RWPE2 (cell line): Measurements from ENCODE around the gene PHACTR1.
A peak's percentile ranks its signal among the peaks of the same experiment; 100 is the strongest.

Experiments
- ATAC-seq: fragments of 200-7000 bp; cut with Tn5 transposase; 3 replicates; pipeline ENCODE4 v1.9.1; 2021; ENCODE audit warnings: low read depth
- DNase-seq: peaks from one replicate; pipeline ENCODE4 v3.0.0-alpha.2; 2020; ENCODE audit warnings: low spot score
- H3K27ac ChIP-seq: fragments of 450-650 bp; 2 replicates; pipeline ENCODE4 v1.5.1; 2017; ENCODE audit warnings: mild to moderate bottlenecking; ENCODE audit not compliant: poor library complexity, severe bottlenecking
- H3K27me3 ChIP-seq: fragments of 250-450 bp; sonication (Bioruptor Pico); 2 replicates; pipeline ENCODE4 v1.5.1; 2021; ENCODE audit warnings: mild to moderate bottlenecking, moderate library complexity; ENCODE audit not compliant: insufficient read depth, poor library complexity, severe bottlenecking
- H3K36me3 ChIP-seq: fragments of 250-450 bp; sonication (Bioruptor Pico); 2 replicates; pipeline ENCODE4 v1.5.1; 2020; ENCODE audit warnings: low read depth, mild to moderate bottlenecking, moderate library complexity
- H3K4me1 ChIP-seq: fragments of 250-450 bp; sonication (Bioruptor Pico); 2 replicates; pipeline ENCODE4 v1.5.1; 2021; ENCODE audit warnings: mild to moderate bottlenecking, moderate library complexity; ENCODE audit not compliant: insufficient read depth, poor library complexity, severe bottlenecking
- H3K4me3 ChIP-seq: fragments of 250-450 bp; sonication (Bioruptor Pico); 2 replicates; pipeline ENCODE4 v1.5.1; 2021; ENCODE audit warnings: mild to moderate bottlenecking, moderate library complexity; ENCODE audit not compliant: severe bottlenecking
- H3K9me3 ChIP-seq: fragments of 250-450 bp; sonication (Bioruptor Pico); 2 replicates; pipeline ENCODE4 v1.5.1; 2021; ENCODE audit warnings: mild to moderate bottlenecking, moderate library complexity; ENCODE audit not compliant: severe bottlenecking
- CTCF ChIP-seq: fragments of 450-650 bp; IDR thresholded peaks from one replicate; pipeline ENCODE4 v1.5.1; 2017; ENCODE audit warnings: mild to moderate bottlenecking, moderate library complexity; ENCODE audit not compliant: poor library complexity, severe bottlenecking

The PHACTR1 gene

GRCh38 chr6:13248994-13249393 lies 532.4 kb downstream of the PHACTR1 start:
- ATAC-seq: no peak
- H3K27me3 ChIP-seq: no peaks in the 10 kb centered on the region
- H3K36me3 ChIP-seq: no peaks in the 10 kb centered on the region
- no peak overlapping the region for H3K27ac ChIP-seq
- H3K4me3 ChIP-seq: no peak overlapping the region
- TF ChIP-seq CTCF: no peak
- H3K9me3 ChIP-seq: no peaks in the 10 kb centered on the region
- DNase-seq: no peak
- peaks cover 10% of the 10 kb centered on the region for H3K4me1 ChIP-seq

GRCh38 chr6:13249817-13250216 lies 533.2 kb downstream of the PHACTR1 start:
- Histone ChIP-seq H3K9me3 (no peaks in the 10 kb centered on the region), H3K36me3 (no peaks in the 10 kb centered on the region), H3K27me3 (no peaks in the 10 kb centered on the region), H3K27ac (no peak overlapping the region), H3K4me1 (peaks cover 10% of the 10 kb centered on the region), H3K4me3 (no peak overlapping the region)
- DNase-seq (no peak), ATAC-seq (no peak)
- no peak for TF ChIP-seq CTCF

DNA sequence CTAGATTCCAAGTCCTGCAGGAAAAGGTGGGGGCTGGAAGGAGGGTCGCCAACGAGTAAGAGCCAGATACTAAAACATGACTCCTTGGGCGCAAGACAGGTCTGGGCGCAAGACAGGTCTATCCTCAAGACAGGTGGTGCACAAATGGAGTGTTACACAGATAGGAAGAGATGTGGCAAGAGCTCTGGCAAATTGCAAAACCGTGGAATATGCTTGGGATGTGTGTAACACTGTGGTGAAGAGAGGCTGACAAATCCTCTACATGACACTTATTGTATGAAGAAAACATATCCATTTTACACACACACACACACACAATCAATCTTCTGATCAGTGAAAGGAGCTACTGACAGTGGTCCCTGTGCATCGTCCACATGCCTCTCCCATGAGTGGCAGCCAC lies 534.1 kb downstream of the PHACTR1 start:
- Histone ChIP-seq H3K27ac (no peak overlapping the region), H3K36me3 (no peaks in the 10 kb centered on the region), H3K27me3 (no peaks in the 10 kb centered on the region), H3K4me1 (peaks cover 10% of the 10 kb centered on the region), H3K9me3 (no peaks in the 10 kb centered on the region), H3K4me3 (no peak overlapping the region)
- DNase-seq: no peak
- 0 out of 3 replicates have a peak, but pooled peaks have one; percentile 37 for ATAC-seq
- TF ChIP-seq CTCF: no peak

DNA sequence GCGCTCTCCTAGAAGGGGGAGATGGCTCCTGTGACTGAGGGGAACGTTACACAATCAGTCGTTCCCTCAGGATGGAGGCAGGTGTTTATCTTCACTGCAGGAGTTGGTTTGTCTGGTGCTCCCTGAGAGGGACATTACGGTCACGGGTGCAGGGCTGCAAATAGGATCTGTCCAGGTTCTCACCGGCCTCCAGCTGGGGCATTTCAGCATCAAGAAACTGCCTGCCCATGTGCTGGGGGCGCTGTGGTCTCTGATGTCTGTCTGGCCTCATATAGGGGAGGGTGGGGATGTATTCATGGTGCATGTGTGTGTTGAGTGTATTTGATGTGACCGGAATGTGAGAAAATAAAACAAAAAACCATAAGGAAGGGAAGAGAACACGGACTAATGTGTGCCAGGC lies 534.7 kb downstream of the PHACTR1 start:
- H3K36me3 ChIP-seq: no peaks in the 10 kb centered on the region
- no peak overlapping the region for H3K4me3 ChIP-seq
- peaks cover 10% of the 10 kb centered on the region for H3K4me1 ChIP-seq
- DNase-seq (no peak), ATAC-seq (no peak)
- TF ChIP-seq CTCF: no peak
- no peaks in the 10 kb centered on the region for H3K9me3 ChIP-seq
- H3K27ac ChIP-seq: no peak overlapping the region
- no peaks in the 10 kb centered on the region for H3K27me3 ChIP-seq

- no peak for TF ChIP-seq CTCF
- DNase-seq: no peak
- H3K27ac ChIP-seq: no peak overlapping the region
- H3K9me3 ChIP-seq: no peaks in the 10 kb centered on the region
- no peak overlapping the region for H3K4me3 ChIP-seq
- no peaks in the 10 kb centered on the region for H3K36me3 ChIP-seq
- ATAC-seq: no peak
- no peaks in the 10 kb centered on the region for H3K27me3 ChIP-seq
- peaks cover 9% of the 10 kb centered on the region for H3K4me1 ChIP-seq
These were observed 536.2 kb downstream of the PHACTR1 start for GRCh38 chr6:13252790-13253189.
